ENCODE measurements around the gene TUBAL3. TPM values are rescaled to one million over a fixed set of nuclear protein-coding genes. Genes with fewer than 3 reads are reported as not detected.

Gene TUBAL3
- total RNA-seq, 1 experiment from 2014 or later: not detected

- Histone ChIP-seq H3K27ac (ENCODE audit: insufficient read length, low read depth, low read length) (no peak overlapping the region), H2AK5ac (ENCODE audit: insufficient read length, low read length) (no peak overlapping the region), H4K8ac (replicated peaks; ENCODE audit: insufficient read length, low read depth, low read length) (no peak overlapping the region), H3K4me1 (ENCODE audit: insufficient read depth, low read length) (no peaks in the 10 kb centered on the region), H2BK5ac (ENCODE audit: insufficient read length, low read length) (no peak overlapping the region), H3K23ac (ENCODE audit: insufficient read length, low read depth, low read length) (no peak overlapping the region), H3T11ph (ENCODE audit: low read length) (no peak overlapping the region), H3K9me3 (ENCODE audit: control insufficient read depth, low read depth, low read length) (no peaks in the 10 kb centered on the region), H3K23me2 (ENCODE audit: insufficient read length, low read depth, low read length, poor library complexity, severe bottlenecking) (no peaks in the 10 kb centered on the region), H4K5ac (ENCODE audit: insufficient read length, low read depth, low read length) (no peak overlapping the region), H3K4me2 (ENCODE audit: insufficient read depth, insufficient read length, low read length) (no peak overlapping the region), H4K20me1 (ENCODE audit: control insufficient read depth, insufficient read depth, insufficient read length) (no peaks in the 10 kb centered on the region), H4K91ac (ENCODE audit: insufficient read length, low read depth, low read length) (no peak overlapping the region), H3K9ac (ENCODE audit: extremely low read depth, insufficient read length, low read length) (no peak overlapping the region), H2BK15ac (ENCODE audit: low read depth, low read length) (no peak overlapping the region), H3K79me2 (ENCODE audit: insufficient read depth, low read length) (no peaks in the 10 kb centered on the region), H2BK20ac (ENCODE audit: low read depth, low read length, poor library complexity, severe bottlenecking) (no peak overlapping the region), H2AFZ (ENCODE audit: low read length) (no peak overlapping the region), H2BK12ac (ENCODE audit: insufficient read length, low read depth, low read length) (no peak overlapping the region), H3K27me3 (ENCODE audit: insufficient read depth, low read length) (no peaks in the 10 kb centered on the region), H3K4ac (ENCODE audit: low read depth, low read length) (no peak overlapping the region), H3K79me1 (ENCODE audit: insufficient read depth, low read depth, low read length, poor library complexity, severe bottlenecking) (no peaks in the 10 kb centered on the region), H2BK120ac (ENCODE audit: low read depth, low read length, poor library complexity, severe bottlenecking) (no peak overlapping the region), H3K56ac (ENCODE audit: insufficient read length, low read depth, low read length) (no peak overlapping the region), H3K18ac (ENCODE audit: insufficient read length, low read depth, low read length) (no peak overlapping the region), H3K14ac (ENCODE audit: insufficient read depth, low read length) (no peak overlapping the region)
- no peak for TF ChIP-seq CTCF (conservative IDR thresholded peaks at IDR 0.05)
- Mint-ChIP-seq H3K27me3 (ENCODE audit: low read depth) (peaks cover 3% of the 10 kb centered on the region), H3K36me3 (ENCODE audit: insufficient read depth in 1 of 3, low read depth in 3 of 3) (peaks cover 9 to 20% (median 9%) of the 10 kb centered on the region in 3 experiments; a peak in 6 of 7 replicates), H3K27ac (peak overlapping the region in 1 of 3 experiments; percentile 52; a peak in 2 of 7 replicates), H3K9me3 (peaks cover 46 to 70% of the 10 kb centered on the region in 2 experiments), H3K4me3 (no peak overlapping the region), H3K4me1 (no peaks in the 10 kb centered on the region)
- DNase-seq: no peak
- WGBS (ENCODE audit: extremely low coverage, insufficient read length, low lambda C conversion rate): 100% methylated on average over 10 of the region's 28 CpGs
Observed at GRCh38 chr10:5370493-5371352, 33.9 kb downstream of the TUBAL3 start.
